ENCODE results near the gene SETD1A. TPM values are rescaled to one million over a fixed set of nuclear protein-coding genes. Genes with fewer than 3 reads are reported as not detected.

Gene SETD1A
- total RNA-seq, 2 donors from 2014 or later = 10.0 to 29.1 TPM

GRCh38 chr16:31032736-31033708, 75.5 kb downstream of the SETD1A start, which contains the start of gene STX4:
Gene STX4, plus strand, starts transcription at chr16:31033558. Its CDS starts 248 bp downstream, at chr16:31033806.
- intact Hi-C loops (cut with DNase I) = loop anchor here (2.0 to 5.0 kb wide), 5 partner anchors 36 to 424 kb away; partner anchors contain the start of genes ARMC5, FUS, HSD3B7 and ZNF646
- Histone ChIP-seq H3K4me1 (replicated peaks) (peaks cover 5% of the 10 kb centered on the region), H3K4me3 (peak within 1 kb of the TSS; percentile 56 to 97), H3K36me3 (no peaks in the 10 kb centered on the region), H3K27me3 (replicated peaks; ENCODE audit: insufficient read depth) (no peaks in the 10 kb centered on the region), H3K9me3 (no peaks in the 10 kb centered on the region), H3K27ac (peak within 1 kb of the TSS; percentile 88 to 92)
- under 1% methylated on average over 69 of the region's 75 CpGs for WGBS
- TF ChIP-seq POLR2A (IDR thresholded peaks at IDR 0.05) (peak; percentile 58), POLR2AphosphoS5 (IDR thresholded peaks at IDR 0.05) (peak; percentile 96)
- TF ChIP-seq, protein P1, sequence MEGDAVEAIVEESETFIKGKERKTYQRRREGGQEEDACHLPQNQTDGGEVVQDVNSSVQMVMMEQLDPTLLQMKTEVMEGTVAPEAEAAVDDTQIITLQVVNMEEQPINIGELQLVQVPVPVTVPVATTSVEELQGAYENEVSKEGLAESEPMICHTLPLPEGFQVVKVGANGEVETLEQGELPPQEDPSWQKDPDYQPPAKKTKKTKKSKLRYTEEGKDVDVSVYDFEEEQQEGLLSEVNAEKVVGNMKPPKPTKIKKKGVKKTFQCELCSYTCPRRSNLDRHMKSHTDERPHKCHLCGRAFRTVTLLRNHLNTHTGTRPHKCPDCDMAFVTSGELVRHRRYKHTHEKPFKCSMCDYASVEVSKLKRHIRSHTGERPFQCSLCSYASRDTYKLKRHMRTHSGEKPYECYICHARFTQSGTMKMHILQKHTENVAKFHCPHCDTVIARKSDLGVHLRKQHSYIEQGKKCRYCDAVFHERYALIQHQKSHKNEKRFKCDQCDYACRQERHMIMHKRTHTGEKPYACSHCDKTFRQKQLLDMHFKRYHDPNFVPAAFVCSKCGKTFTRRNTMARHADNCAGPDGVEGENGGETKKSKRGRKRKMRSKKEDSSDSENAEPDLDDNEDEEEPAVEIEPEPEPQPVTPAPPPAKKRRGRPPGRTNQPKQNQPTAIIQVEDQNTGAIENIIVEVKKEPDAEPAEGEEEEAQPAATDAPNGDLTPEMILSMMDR (IDR thresholded peaks at IDR 0.05) = peak in 2 of 4 experiments; percentile 25 to 30
- peak; percentile 96 for DNase-seq (ENCODE audit: low spot score)

DNA sequence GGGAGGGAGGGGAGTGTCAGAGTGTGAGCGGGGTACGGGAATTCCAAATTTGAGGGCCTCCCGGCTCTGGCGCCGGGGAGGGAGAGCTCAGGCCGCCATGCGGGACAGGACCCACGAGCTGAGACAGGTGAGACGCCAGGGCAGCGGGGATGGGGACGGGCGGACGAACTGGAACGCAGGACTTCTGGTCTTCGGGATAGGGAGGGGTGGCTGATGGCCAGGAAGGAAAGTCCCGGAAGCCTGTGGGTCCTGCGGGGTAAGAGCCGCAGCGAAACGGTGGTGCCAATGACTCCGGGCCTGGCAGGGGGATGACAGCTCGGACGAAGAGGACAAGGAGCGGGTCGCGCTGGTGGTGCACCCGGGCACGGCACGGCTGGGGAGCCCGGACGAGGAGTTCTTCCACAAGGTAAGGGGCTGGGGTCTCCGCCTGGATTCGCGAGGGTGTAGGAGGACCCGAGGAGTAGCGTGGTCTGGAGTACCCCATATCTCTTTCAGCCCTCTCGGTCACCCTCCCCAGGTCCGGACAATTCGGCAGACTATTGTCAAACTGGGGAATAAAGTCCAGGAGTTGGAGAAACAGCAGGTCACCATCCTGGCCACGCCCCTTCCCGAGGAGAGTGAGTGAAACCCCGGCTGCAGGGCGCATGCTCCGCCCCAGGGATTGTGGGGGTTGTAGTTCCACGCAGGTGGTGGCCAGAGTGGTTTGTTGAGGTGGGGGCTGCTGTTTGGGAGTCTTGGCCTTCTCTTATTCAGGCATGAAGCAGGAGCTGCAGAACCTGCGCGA, 76.3 kb downstream of the SETD1A start:
- peaks cover 5% of the 10 kb centered on the region for H3K4me1 ChIP-seq (replicated peaks)
- peak overlapping the region; percentile 56 to 97 for H3K4me3 ChIP-seq
- TF ChIP-seq, protein P1 (IDR thresholded peaks at IDR 0.05) = no peak
- TF ChIP-seq POLR2AphosphoS5 (IDR thresholded peaks at IDR 0.05) (peak; percentile 95), POLR2A (IDR thresholded peaks at IDR 0.05) (peak; percentile 61)
- intact Hi-C loops (cut with DNase I) = loop anchor here (2.0 to 5.0 kb wide), 5 partner anchors 37 to 423 kb away; partner anchors contain the start of genes ARMC5, FUS, HSD3B7 and ZNF646
- H3K27me3 ChIP-seq (replicated peaks; ENCODE audit: insufficient read depth) = no peaks in the 10 kb centered on the region
- H3K27ac ChIP-seq = peak overlapping the region; percentile 88 to 92
- H3K9me3 ChIP-seq = no peaks in the 10 kb centered on the region
- DNase-seq (ENCODE audit: low spot score) = peak; percentile 90
- 2% methylated on average over 47 of the region's 47 CpGs for WGBS
- H3K36me3 ChIP-seq = peaks cover 0 to 8% of the 10 kb centered on the region in 2 donors

Small RNAs within 50 kb of the gene (small RNA-seq; reads per million reads assigned to genes)
- 0 reads per million in 2 donors for gene AC135048.1

Other genes with a start within 250 kb of the SETD1A start
- 10 to 100 TPM; 37.2 to 45.2 TPM for gene PHKG2, start 209.3 kb upstream of the SETD1A start, total RNA-seq
- 10 to 100 TPM in 1 of 2 donors, 1 to 10 TPM in 1; 3.1 to 13.2 TPM for gene CFAP119, start 195.7 kb upstream of the SETD1A start, total RNA-seq
- gene RNF40, start 195.4 kb upstream of the SETD1A start, total RNA-seq = 100 to 1,000 TPM in 1 of 2 donors, 10 to 100 TPM in 1; 89.9 to 113 TPM
- gene ZNF629, start 170.5 kb upstream of the SETD1A start, total RNA-seq = 10 to 100 TPM; 17.9 to 24.0 TPM
- 10 to 100 TPM; 54.2 to 54.8 TPM for gene BCL7C, start 63.7 kb upstream of the SETD1A start, total RNA-seq
- 10 to 100 TPM in 1 of 2 donors, 1 to 10 TPM in 1; 9.8 to 13.9 TPM for gene CTF1, start 61.1 kb upstream of the SETD1A start, total RNA-seq
- 100 to 1,000 TPM in 1 of 2 donors, 10 to 100 TPM in 1; 23.5 to 125 TPM for gene FBXL19, start 34.2 kb upstream of the SETD1A start, total RNA-seq
- 100 to 1,000 TPM in 1 of 2 donors, 10 to 100 TPM in 1; 74.6 to 114 TPM for gene ORAI3, start 8.7 kb upstream of the SETD1A start, total RNA-seq
- 10 to 100 TPM; 10.3 to 10.7 TPM for gene HSD3B7, start 27.5 kb downstream of the SETD1A start, total RNA-seq
- under 1 TPM; 0.36 to 0.91 TPM for gene STX1B, start 52.9 kb downstream of the SETD1A start, total RNA-seq
- gene STX4, start 75.8 kb downstream of the SETD1A start, total RNA-seq = 10 to 100 TPM; 40.7 to 51.7 TPM
- 10 to 100 TPM; 15.6 to 21.4 TPM for gene ZNF668, start 116.5 kb downstream of the SETD1A start, total RNA-seq
- gene ZNF646, start 116.7 kb downstream of the SETD1A start, total RNA-seq = 10 to 100 TPM; 26.3 to 33.7 TPM
- gene PRSS53, start 131.2 kb downstream of the SETD1A start, total RNA-seq = 1 to 10 TPM; 2.5 TPM
- gene VKORC1, start 137.0 kb downstream of the SETD1A start, total RNA-seq = 100 to 1,000 TPM; 106 to 175 TPM
- 10 to 100 TPM; 78.5 to 80.6 TPM for gene BCKDK, start 150.6 kb downstream of the SETD1A start, total RNA-seq
- gene KAT8, start 159.9 kb downstream of the SETD1A start, total RNA-seq = 100 to 1,000 TPM in 1 of 2 donors, 10 to 100 TPM in 1; 92.6 to 115 TPM
- 100 to 1,000 TPM in 1 of 2 donors, 10 to 100 TPM in 1; 29.9 to 118 TPM for gene PRSS8, start 178.0 kb downstream of the SETD1A start, total RNA-seq
- gene PRSS36, start 192.3 kb downstream of the SETD1A start, total RNA-seq = 1 to 10 TPM; 4.3 to 4.7 TPM
- gene FUS, start 222.4 kb downstream of the SETD1A start, total RNA-seq = 10 to 100 TPM; 48.6 to 87.5 TPM
- 10 to 100 TPM; 27.2 to 51.6 TPM for gene PYCARD, start 245.0 kb downstream of the SETD1A start, total RNA-seq